Type B pancreatic cell (in vitro differentiated cells): Measurements from ENCODE around the gene UNC13B. TPM values are rescaled to one million over a fixed set of nuclear protein-coding genes. Genes with fewer than 3 reads are reported as not detected.

Source experiments
- DNase-seq: peaks from one replicate; pipeline ENCODE4 v3.0.0; 2021; ENCODE audit warnings: mixed read lengths; ENCODE audit not compliant: unreplicated experiment; ENCODE audit errors: extremely low spot score
- H3K27ac Mint-ChIP-seq: 2 replicates; pipeline ENCODE4 v1.8.0; 2021; ENCODE audit warnings: mild to moderate bottlenecking, mixed read lengths
- H3K27me3 Mint-ChIP-seq: 2 replicates; pipeline ENCODE4 v1.8.0; 2021; ENCODE audit warnings: mixed read lengths
- H3K36me3 Mint-ChIP-seq: 2 replicates; pipeline ENCODE4 v1.8.0; 2021; ENCODE audit warnings: mixed read lengths
- H3K4me1 Mint-ChIP-seq: one replicate; pipeline ENCODE4 v1.8.0; 2021; ENCODE audit warnings: mixed read lengths; ENCODE audit not compliant: unreplicated experiment
- H3K4me3 Mint-ChIP-seq: 2 replicates; pipeline ENCODE4 v1.8.0; 2021; ENCODE audit warnings: mild to moderate bottlenecking, mixed read lengths
- H3K9me3 Mint-ChIP-seq: 2 replicates; pipeline ENCODE4 v1.8.0; 2021; ENCODE audit warnings: mixed read lengths
- CTCF ChIP-seq: fragments of 200-600 bp; sonication (generic); conservative IDR thresholded peaks from 2 replicates; pipeline ENCODE4 v1.5.0; 2021; ENCODE audit warnings: antibody characterized with exemption, mild to moderate bottlenecking
- total RNA-seq: library from RNA; stranded (reverse); gene quantifications from 2 replicates; pipeline ENCODE4 v1.2.1, GENCODE V29; 2021; ENCODE audit warnings: low replicate concordance

The UNC13B gene
- total RNA-seq, 1 donor from 2014 or later: 48.9 TPM

GRCh38 chr9:35203528-35203927 is 41.7 kb downstream of the UNC13B start:
- DNase-seq: no peak
- Mint-ChIP-seq H3K4me3 (no peak overlapping the region), H3K27me3 (no peaks in the 10 kb centered on the region), H3K36me3 (peaks cover 14% of the 10 kb centered on the region), H3K27ac (no peak overlapping the region), H3K9me3 (peaks cover 16% of the 10 kb centered on the region), H3K4me1 (no peaks in the 10 kb centered on the region)
- no peak for TF ChIP-seq CTCF

DNA sequence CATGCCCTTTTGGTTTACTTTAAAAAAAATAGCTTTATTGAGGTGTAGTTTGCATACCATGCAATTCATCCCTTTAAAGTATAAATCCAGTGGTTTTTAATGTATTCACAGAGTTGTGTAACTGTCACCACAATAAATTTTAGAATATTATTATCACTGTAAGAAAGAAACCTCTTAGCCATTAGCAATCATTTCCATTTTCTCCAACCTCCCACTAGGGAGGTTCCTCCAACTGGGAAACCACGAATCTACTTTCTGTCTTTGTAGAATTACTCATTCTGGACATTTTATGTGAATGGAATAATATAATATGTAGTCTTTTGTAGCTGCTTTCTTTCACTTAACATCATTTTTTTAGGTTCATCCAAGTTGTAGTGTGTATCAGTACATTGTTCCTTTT is 43.5 kb downstream of the UNC13B start:
- no peak for DNase-seq
- Mint-ChIP-seq H3K27me3 (no peaks in the 10 kb centered on the region), H3K36me3 (peaks cover 14% of the 10 kb centered on the region), H3K9me3 (peaks cover 16% of the 10 kb centered on the region), H3K27ac (no peak overlapping the region), H3K4me3 (no peak overlapping the region), H3K4me1 (no peaks in the 10 kb centered on the region)
- no peak for TF ChIP-seq CTCF

GRCh38 chr9:35211854-35212253 is 50.0 kb downstream of the UNC13B start:
- Mint-ChIP-seq H3K4me3 (no peak overlapping the region), H3K36me3 (peaks cover 8% of the 10 kb centered on the region), H3K4me1 (no peaks in the 10 kb centered on the region), H3K27me3 (no peaks in the 10 kb centered on the region), H3K27ac (no peak overlapping the region), H3K9me3 (no peaks in the 10 kb centered on the region)
- no peak for TF ChIP-seq CTCF
- no peak for DNase-seq

GRCh38 chr9:35220659-35221338 is 59.0 kb downstream of the UNC13B start:
- Mint-ChIP-seq H3K9me3 (no peaks in the 10 kb centered on the region), H3K4me1 (no peaks in the 10 kb centered on the region), H3K27ac (no peak overlapping the region), H3K36me3 (peaks cover 6% of the 10 kb centered on the region), H3K4me3 (no peak overlapping the region), H3K27me3 (no peaks in the 10 kb centered on the region)
- TF ChIP-seq CTCF: no peak
- no peak for DNase-seq

GRCh38 chr9:35225677-35226076 is 63.9 kb downstream of the UNC13B start:
- no peak for DNase-seq
- Mint-ChIP-seq H3K9me3 (no peaks in the 10 kb centered on the region), H3K27me3 (no peaks in the 10 kb centered on the region), H3K4me1 (peaks cover 12% of the 10 kb centered on the region), H3K27ac (no peak overlapping the region), H3K36me3 (peaks cover 6% of the 10 kb centered on the region), H3K4me3 (no peak overlapping the region)
- TF ChIP-seq CTCF: no peak
